PC-3 (cell line): ENCODE measurements around the gene GAD1.

Experiments
- CTCF ChIP-seq: fragments of 300-600 bp; sonication (generic); conservative IDR thresholded peaks from 2 replicates; pipeline ENCODE4 v1.5.1; 2017; ENCODE audit warnings: antibody characterized with exemption, low read depth, mild to moderate bottlenecking, low read length
- EZH2 ChIP-seq: fragments of 300-600 bp; sonication (generic); IDR thresholded peaks from one replicate; pipeline ENCODE4 v1.6.1; 2017; ENCODE audit warnings: antibody characterized with exemption, mild to moderate bottlenecking, low read length; ENCODE audit not compliant: unreplicated experiment

GRCh38 chr2:170806548-170806947 is 10.1 kb upstream of the GAD1 start:
- TF ChIP-seq CTCF (no peak), EZH2 (no peak)
